Coronary artery (tissue), 2 donors: ENCODE measurements around the gene VPS13D.

Source experiments
- DNase-seq: peaks from one replicate; pipeline ENCODE4 v3.0.0-alpha.2; 2017; ENCODE audit warnings: low spot score
- H3K27ac ChIP-seq, 2 donors: fragments of 200-600 bp; sonication (generic); one replicate each; pipeline ENCODE4 v1.5.1; 2016 to 2019
- H3K4me3 ChIP-seq: fragments of 200-600 bp; sonication (generic); 2 replicates; pipeline ENCODE4 v1.5.1; 2016; ENCODE audit warnings: mild to moderate bottlenecking, moderate library complexity
- TF ChIP-seq, protein P1 (sequence below): fragments of 200-600 bp; sonication (generic); IDR thresholded peaks from one replicate; pipeline ENCODE4 v1.5.1; 2019; ENCODE audit warnings: antibody characterized with exemption

Gene VPS13D

DNA sequence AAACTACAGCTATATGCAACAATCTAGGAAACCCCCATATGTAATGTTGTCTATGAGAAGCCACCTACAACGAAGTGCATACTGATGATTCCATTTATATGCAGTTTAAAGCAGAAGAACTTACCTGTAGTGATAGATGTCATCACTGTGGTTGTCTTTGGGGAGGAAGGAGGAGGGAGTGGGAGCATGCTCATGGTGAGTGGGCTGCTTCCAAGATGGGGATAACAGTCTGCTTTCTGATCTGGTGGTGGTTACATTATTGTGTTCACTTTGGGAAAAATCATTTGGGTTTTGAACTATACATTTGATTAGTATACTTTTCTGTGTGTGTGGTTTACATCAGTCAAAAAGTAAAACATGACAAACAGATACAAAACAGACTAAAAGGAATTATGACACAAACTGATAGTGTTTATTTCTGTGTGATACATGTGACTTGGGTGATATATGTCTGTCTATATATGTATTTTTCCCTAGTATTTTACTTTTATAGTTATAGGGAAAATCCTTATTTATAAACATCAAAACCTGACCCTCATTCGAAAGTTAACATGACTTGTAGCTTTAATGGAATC is 184.7 kb downstream of the VPS13D start:
- no peak overlapping the region for H3K27ac ChIP-seq
- TF ChIP-seq, protein P1, sequence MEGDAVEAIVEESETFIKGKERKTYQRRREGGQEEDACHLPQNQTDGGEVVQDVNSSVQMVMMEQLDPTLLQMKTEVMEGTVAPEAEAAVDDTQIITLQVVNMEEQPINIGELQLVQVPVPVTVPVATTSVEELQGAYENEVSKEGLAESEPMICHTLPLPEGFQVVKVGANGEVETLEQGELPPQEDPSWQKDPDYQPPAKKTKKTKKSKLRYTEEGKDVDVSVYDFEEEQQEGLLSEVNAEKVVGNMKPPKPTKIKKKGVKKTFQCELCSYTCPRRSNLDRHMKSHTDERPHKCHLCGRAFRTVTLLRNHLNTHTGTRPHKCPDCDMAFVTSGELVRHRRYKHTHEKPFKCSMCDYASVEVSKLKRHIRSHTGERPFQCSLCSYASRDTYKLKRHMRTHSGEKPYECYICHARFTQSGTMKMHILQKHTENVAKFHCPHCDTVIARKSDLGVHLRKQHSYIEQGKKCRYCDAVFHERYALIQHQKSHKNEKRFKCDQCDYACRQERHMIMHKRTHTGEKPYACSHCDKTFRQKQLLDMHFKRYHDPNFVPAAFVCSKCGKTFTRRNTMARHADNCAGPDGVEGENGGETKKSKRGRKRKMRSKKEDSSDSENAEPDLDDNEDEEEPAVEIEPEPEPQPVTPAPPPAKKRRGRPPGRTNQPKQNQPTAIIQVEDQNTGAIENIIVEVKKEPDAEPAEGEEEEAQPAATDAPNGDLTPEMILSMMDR, result no peak

GRCh38 chr1:12415038-12415466 is 185.2 kb downstream of the VPS13D start:
- no peak for DNase-seq
- H3K4me3 ChIP-seq, result no peak overlapping the region

More for the DNA sequence above, 184.7 kb downstream of the VPS13D start:
- DNase-seq, result no peak
- no peak overlapping the region for H3K4me3 ChIP-seq

DNA sequence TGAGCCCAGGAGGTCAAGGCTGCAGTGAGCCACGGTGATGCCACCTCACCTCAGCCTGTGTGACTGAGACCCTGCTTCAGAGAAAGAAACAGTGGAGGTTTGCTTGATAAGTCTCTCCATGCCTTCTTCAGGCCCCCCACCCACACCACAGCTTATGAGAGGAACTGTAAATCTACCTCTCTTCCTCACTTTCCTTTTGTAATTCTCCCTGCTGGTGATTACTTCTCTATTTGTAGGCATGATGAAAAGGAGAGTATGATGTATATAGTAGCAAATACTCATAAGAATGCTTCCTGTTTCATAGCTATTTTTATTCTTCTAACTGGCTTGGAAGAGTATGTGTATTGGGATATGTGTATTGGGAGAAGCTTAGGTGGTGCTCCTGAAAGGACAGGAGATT is 186.3 kb downstream of the VPS13D start:
- TF ChIP-seq, protein P1, result no peak
- Histone ChIP-seq H3K4me3 (no peak overlapping the region), H3K27ac (no peak overlapping the region)
- no peak for DNase-seq

More at GRCh38 chr1:12415038-12415466, 185.2 kb downstream of the VPS13D start:
- TF ChIP-seq, protein P1, result no peak
- H3K27ac ChIP-seq, result no peak overlapping the region

GRCh38 chr1:12416744-12417143 is 186.9 kb downstream of the VPS13D start:
- Histone ChIP-seq H3K27ac (no peak overlapping the region), H3K4me3 (no peak overlapping the region)
- no peak for DNase-seq
- TF ChIP-seq, protein P1, result no peak

DNA sequence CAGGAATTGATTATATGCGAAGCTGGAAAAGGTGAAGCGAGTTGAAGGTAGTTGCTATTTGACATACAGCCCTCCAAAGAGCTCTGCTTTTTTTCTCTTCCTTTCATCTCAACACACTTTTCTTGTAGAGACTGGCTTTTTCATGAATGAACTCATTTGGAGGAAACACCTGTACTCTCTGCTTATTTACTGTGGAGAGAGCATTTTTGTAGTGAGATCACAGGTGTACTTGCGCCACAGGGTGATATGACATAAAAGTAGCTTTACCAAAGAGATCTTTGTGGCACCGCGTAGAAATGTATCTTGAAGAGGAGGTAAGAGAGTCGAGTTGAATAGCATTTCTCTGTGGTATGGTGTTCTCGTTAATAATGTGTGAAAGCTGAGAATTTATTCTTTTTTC is 187.6 kb downstream of the VPS13D start:
- no peak for DNase-seq
- Histone ChIP-seq H3K27ac (no peak overlapping the region), H3K4me3 (no peak overlapping the region)
- TF ChIP-seq, protein P1, result no peak

DNA sequence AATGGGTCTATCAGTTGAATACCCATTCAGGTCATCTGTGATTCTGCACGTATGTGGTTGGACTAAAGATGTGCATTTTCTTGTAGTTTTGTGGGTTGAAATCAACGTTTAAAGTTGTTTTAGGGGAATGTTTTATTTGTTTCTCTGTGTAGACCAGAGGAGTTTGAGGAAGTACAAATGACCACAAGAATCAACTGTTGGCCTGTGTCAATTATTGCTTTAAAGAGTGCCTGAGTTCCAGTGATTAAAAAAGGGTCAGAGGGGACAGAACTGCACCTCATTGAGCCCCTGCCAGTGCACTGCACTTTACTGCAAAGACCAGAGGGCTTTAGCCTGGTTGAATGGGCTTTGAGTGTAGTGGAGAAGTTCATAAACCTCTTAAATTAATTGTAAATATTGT is 190.3 kb downstream of the VPS13D start:
- no peak overlapping the region for H3K4me3 ChIP-seq
- TF ChIP-seq, protein P1, result no peak
- H3K27ac ChIP-seq, result no peak overlapping the region
- no peak for DNase-seq

GRCh38 chr1:12422488-12422887 is 192.7 kb downstream of the VPS13D start:
- no peak for DNase-seq
- TF ChIP-seq, protein P1, result no peak
- H3K4me3 ChIP-seq, result no peak overlapping the region
- no peak overlapping the region for H3K27ac ChIP-seq
